NCI-H128 (cell line): Measurements from ENCODE around the gene GPR3.
"Not testable (repeated sequence)": the region's sequence is repeated elsewhere in the genome, so short reads cannot be mapped to it uniquely, and the experiment has no call there.

Experiments used
- DNase-seq: peaks from one replicate; lab custom pipeline; 2025; ENCODE audit not compliant: unreplicated experiment; lab: John Stamatoyannopoulos, UW

Gene GPR3

DNA sequence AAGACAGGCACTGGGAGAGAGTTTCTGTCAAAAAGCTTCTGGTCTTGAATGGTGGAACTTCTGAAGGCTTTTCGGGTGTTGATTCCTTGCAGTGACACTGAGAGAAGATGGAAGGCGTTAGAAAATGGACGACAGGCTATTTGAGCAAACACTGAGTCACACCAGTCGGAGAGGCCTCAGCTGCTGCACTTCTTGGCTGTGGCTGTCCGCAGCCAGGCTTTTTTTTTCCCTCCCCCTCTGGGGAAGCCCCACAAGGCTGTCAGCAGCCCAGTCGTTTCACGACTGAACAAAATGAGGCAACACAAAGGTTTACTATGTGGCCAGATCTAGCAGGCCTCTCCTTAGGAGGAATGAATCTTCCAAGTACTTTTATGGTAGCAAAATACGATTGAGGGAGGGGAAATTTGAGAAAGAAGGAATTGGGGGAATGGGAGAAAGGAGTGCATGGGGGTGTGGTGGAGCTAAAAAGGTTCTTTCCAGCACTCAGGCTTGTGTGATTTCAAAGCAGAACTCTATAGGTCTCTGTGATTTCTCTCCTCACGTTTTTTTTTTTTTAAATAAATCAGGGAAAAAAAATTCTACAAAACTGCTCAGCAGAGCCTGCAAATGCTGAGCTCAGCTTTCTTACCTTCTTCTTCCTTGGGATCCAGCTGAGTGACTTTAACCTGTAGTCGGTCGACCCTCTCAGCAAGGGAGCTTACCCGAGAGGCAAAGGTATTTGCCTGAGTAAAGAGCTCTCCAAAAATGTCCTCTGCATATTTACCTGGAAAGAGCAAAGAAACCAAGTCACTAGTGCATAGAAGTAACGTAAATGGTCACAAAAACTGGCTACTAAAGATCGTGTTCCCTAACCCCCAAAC, 26.1 kb downstream of the GPR3 start:
- no peak for DNase-seq

DNA sequence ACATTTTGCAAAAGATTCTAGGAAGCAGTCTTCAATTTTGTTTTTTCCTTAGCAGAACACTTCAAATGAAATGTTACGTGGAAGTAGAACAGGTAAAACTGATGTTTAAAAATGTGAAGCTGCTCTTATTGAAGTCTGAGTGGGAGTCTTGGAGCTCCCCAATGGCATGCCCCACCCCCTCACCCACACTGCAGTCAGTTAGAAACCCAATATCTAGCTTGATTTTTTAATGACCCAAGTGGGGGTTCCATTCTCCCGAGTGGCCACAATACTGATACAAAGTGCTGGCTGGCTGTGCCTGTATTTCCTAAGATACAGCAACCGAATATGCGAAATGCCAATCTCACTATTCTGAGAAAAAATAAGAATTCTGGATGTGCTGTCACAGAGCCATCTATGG, 31.3 kb downstream of the GPR3 start:
- DNase-seq = no peak

DNA sequence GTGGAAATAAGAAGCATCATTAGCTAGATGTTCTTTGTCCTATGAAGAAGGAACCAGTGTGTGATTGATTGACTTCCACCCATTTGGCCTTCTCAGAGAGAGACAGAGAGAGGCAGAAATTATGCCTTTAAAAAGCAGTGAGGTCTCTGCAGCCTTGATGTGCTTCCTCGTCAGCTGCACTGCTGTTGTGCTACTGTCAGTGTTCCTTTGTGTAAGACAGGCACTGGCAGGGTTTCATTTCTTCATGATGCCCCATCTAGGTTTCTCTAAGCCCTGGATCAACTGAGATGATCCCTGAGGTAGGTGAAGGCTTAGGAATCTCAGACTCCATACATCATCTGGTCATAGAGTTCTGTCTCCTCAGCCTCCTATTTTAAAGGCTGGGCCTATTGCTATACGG, 34.9 kb downstream of the GPR3 start:
- no peak for DNase-seq

DNA sequence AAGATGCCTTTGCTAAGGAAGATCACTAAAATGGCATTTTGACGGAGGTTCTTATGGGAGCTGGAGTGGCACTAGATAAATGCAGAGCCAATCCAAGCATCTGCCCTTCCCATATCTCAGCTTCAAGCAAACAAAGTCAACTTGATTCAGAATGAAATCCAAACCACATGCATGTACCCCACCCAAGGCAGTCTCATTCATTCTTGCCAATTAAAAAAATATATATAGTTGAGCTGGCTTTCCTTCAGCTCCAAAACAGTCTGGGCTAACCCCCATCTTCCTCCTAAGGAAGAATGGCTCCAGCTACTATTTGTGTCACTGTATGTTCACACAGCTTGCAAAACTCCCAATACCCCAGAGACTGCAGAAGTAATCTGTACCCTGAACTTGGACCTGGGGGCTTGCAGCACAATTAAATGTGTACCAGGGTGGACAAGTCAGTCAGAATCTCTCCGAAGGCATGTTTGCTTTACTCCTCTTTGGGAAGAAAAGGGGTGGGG, 35.4 kb downstream of the GPR3 start:
- no peak for DNase-seq

DNA sequence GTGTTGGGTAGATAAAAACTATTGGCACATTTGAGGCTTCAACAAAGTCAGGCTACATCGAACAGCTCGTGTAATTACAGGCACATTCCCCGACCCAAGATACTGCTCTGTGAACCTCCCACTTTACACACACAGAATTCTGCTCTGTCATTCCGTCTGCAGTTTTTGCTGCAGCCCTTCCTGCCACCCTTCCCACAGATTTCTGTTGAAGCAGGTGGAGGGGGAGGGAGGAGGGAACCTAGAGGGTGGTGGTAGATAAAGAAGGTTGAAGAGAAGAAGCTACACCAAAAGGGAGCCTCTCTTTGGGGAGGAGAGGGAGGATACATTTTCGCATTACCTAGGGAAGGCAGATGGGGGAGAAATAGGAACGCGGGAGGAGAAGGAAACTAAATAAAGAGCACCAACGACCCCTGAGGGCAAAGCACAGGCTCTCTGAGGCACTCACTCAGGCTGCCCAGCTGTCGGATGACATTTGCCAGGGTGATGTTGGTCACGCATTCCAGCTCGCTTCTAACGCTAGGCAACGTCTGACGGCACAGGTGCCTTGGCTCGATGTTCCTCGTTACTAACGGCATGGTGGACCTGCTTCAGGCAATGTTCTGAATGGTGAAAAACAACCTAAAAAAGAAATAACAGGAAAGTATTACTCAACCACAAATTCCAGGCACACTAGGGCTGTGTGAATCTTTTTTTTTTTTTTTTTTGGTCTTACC, 36.0 kb downstream of the GPR3 start:
- DNase-seq = no peak

DNA sequence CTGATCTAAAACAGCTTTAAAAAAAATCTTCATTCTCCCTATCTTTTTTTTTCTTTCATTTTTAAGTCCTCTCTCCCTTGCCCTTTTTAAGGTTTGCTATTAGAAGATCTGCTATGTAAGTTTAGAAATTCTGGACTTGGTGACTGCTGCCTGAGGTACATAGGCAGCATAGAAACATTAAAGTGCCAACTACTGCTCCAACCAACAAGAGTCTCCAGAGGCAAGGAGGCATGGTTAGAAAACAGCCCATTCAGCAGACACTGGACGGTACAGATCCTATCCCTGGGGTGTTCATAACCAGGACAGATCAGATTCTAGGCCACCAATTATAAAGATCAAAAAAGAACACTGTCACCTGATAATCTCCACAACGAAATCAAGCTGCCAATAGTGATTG, 36.6 kb downstream of the GPR3 start:
- DNase-seq = no peak

DNA sequence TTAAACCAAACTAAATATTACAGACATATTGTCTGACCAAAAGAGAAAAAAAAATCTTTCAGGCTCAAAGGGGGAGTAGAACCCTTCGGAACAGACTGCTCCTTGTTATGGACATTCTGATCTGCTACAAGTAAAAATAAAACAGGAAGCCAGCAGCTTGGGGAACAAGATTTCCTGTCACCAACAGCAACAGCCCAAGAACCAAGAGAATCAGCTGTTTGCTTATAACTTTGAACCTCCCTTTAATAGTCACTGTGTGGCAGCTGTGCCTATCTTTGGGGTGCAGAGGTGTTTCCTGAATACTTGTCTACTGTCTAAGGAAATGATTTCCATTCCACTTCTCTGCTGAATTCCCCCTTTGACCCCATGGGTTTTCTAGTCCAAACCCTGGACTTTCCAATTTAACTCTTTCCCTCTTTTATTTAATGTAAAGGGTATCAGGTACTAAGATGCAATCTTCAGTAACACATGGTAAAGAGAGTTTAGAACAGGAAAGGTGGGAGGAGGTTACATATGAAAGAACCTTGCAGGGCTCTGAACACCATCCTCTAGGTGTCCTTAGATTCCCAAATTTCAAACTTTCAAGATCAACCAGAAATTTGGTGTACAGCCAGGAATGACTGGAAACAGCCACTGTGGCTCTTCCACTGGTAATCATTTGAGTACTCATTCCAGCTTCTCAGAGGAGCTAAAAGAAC, 38.6 kb downstream of the GPR3 start:
- no peak for DNase-seq

DNA sequence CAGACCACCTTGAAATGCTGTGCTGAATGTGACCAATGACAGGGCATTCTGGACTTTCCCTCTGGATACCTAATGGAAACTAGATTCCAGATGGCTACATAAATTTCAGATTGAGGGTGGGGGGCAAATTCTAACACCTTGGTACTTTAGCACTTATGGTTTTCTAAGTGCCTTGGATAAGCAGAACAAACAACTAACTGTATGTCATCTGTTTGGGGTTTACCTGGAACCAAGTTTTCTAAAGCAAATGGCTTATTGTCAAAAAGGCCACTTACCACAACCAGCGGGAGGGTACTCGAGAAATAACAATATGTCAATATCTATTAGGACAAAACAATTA, 39.1 kb downstream of the GPR3 start:
- no peak for DNase-seq

DNA sequence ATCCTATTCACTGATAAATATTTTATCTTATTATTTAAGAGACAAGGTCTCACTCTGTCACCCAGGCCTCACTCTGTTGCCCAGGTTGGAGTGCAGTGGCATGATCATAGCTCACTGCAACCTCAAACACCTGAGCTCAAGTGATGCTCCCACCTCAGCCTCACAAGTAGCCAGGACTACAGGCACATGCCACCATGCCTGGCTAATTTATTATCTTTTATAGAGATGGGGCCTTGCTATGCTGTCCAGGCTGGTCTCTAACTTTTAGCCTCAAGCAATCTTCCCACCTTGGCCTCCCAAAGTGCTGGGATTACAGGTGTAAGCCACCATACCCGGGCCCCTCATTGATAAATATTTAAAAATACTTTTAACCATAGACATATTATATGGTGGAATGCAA, 40.3 kb downstream of the GPR3 start:
- not testable (repeated sequence) for DNase-seq

DNA sequence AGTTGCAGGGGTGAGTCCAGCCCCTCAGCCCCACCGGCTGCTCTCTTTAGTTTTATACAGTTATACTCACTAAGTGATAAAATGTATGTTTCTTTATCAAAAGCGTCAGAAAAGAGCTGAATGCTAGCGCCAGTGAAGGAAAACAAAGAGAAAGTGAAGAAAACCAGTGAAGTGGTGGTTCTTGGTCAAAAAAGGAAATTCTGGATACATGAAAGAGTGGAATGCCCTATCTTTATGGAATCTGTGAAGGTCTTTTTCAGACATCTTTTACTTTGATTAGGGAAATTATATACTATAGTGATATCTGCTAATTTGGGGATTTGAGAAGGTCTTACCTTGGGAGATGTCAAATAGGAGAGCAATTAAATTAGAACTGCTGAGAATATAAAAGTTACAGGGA, 41.3 kb downstream of the GPR3 start:
- no peak for DNase-seq

DNA sequence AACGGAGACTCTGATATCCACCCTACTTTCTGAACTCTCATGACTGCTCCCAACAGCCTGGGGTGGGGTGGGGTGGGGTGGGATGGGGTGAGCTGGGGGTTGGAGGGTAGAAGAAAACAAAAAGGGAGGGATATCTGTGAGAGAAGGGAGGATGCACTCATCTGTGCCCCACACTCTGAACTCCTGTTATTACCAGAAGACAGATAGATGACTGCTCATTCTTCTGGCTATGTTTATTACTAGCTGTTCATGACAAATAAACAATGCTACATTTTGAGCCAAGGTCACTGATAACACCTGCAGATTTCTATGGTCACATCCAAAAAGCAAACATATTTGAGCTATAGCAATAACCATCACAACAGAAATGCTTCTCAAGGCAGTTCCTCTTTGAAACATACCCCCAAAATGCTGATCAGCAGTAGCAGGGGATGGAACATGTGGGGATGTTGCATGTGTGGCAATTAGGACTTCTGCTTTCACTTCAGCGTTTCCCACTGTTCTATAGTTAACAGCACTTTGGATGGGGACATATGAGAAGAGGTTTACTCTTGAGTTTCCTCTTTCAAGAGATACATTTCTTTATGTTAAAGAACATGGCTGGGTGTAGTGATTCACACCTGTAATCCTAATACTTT, 43.3 kb downstream of the GPR3 start:
- DNase-seq = no peak

DNA sequence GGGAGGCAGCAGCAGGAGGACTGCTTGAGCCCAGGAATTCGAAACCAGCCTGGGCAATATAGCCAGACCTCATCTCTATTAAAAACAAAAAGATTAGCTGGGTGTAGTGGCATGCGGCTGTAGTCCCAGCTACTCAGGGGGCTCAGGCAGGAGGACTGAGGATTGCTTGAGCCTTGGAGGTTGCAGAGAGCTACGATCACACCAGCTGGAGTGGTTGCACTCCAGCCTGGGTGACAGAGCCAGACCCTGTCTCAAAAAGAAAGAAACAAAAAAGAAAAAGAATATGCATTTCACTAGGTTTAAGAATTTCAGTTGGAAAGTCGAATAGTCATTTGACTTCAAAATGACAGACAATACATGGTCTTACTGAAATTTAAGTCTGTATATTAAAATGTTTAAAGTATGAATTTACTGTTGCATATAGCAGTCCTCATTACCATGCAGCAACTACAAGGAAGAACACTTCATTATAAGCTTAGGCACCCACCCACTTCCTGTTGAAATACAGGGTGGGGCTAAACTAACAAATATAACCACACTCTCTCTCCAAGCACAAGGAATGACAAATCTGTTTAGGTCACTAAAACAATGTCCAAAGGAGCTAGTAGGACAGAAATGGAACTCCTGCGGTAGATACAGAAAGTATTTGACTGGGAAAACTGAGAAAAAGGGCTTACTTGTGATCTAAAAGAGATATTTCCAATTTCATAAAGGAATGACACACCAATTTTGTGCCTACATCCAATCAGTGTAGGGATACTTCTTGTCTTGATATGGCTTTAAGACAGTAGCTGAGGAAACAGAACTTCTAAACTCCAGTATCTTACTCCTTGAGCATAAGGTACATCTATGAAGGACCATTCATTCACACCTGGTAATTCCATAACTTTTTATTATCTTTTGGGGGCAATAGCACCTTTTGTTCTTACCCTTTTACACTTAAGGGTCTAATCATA, 44.1 kb downstream of the GPR3 start:
- DNase-seq = no peak

DNA sequence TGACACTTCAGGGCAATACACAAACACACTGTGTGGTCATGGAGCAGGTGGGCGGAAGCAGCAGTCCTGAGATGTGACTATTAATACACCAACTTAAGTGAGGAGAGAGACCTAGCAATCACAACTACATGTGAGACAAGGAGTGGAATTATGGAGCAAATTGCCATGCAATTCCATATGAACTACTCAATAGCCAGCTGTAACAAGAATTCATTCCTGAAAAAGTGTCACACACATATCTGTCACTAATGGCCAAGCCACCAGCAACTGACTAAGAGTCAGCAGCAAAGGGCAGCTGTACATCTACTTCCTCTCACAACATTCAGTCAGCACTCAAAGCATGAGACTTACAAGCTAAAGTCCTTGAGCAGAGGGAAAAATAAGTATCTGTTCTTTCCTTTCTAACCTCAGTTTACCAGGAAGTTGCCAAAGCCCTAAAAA, 46.2 kb downstream of the GPR3 start:
- no peak for DNase-seq

DNA sequence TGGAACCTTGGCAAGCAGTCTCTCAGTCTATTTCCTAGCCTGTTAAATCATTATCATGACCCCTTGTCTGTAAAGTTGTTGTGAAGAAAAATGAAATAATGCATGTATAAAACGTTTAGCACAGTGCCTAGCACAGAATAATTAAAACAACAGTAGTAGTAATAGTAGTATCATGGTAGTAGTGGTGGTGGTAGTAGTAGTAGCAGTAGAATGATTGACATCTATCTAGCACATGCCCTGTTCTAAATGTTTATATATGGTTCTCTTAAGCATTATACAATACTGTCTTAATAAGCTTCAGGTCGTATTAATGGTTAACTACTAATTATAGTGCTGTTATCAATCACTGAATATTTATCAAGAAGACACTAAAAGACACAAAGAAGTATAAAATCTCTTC, 46.7 kb downstream of the GPR3 start:
- no peak for DNase-seq

DNA sequence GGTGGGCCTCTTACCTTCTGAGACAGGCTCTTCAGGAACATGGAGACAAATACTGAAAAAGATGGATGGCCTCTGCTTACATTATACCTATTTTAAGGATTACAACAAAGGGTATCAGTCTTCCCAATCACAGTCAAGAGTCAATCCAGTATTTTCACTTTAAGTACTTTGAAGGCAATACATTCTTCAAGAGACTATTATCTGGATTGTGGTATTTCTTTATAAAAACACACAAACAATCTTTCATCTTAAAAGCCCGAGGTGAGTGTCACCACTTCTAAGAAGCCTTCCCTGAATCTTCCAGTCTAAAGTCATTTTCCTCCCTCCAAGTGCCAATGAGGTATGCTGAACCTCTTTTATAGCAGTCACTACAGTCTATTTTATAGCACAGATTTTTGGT, 52.2 kb downstream of the GPR3 start:
- no peak for DNase-seq
